Body of pancreas (tissue), 4 donors: Measurements from ENCODE around the gene TPO.

Experiments
- POLR2A ChIP-seq, 3 donors: fragments of 450-650 bp; IDR thresholded peaks; one replicate each; pipeline ENCODE4 v1.6.1; 2016; ENCODE audit warnings: antibody characterized with exemption in 3 of 3, mild to moderate bottlenecking in 2 of 3
- TF ChIP-seq, protein P1 (sequence below), 7 experiments: fragments of 450-650 bp in 4 of 7; fragments of 200-600 bp in 3 of 7; sonication (generic) in 3 of 7; IDR thresholded peaks; one replicate each; pipeline ENCODE4 v1.5.1; 2016 to 2019; ENCODE audit warnings: antibody characterized with exemption in 7 of 7

DNA sequence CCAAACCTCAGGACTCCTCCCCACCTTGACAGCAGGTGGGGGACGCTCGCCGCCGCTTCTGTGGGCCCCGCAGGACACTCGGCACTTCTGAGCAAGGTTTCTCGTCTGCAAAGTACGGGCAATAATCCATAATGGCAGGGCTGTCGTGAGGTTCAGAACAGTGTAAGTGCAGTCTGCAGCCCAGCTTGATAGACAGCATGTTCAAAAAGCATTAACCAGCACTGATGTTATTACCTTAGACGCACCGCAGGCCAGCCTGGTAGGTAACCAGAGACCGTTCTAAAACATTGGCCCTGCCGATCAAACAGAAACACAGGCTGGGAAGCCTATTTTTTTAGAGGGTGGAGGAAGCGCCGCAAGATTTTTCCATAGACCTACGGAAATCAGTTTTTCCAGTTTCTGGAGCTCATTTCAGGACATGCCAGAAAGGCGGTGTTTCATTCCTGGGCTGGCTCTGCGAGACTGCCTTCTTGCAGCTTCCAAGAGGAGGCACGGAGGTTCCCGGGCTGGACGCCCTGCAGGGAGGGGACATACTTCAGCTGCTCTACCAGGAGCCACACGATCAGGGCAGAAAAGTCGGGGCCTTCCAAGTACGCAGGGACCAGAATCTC is 148.7 kb downstream of the TPO start:
- TF ChIP-seq, protein P1, sequence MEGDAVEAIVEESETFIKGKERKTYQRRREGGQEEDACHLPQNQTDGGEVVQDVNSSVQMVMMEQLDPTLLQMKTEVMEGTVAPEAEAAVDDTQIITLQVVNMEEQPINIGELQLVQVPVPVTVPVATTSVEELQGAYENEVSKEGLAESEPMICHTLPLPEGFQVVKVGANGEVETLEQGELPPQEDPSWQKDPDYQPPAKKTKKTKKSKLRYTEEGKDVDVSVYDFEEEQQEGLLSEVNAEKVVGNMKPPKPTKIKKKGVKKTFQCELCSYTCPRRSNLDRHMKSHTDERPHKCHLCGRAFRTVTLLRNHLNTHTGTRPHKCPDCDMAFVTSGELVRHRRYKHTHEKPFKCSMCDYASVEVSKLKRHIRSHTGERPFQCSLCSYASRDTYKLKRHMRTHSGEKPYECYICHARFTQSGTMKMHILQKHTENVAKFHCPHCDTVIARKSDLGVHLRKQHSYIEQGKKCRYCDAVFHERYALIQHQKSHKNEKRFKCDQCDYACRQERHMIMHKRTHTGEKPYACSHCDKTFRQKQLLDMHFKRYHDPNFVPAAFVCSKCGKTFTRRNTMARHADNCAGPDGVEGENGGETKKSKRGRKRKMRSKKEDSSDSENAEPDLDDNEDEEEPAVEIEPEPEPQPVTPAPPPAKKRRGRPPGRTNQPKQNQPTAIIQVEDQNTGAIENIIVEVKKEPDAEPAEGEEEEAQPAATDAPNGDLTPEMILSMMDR (IDR thresholded peaks at IDR 0.05): no peak
- TF ChIP-seq POLR2A (IDR thresholded peaks at IDR 0.05): no peak
